ENCODE results near the gene ERRFI1. TPM values are rescaled to one million over a fixed set of nuclear protein-coding genes. Genes with fewer than 3 reads are reported as not detected.

The ERRFI1 gene, protein sequence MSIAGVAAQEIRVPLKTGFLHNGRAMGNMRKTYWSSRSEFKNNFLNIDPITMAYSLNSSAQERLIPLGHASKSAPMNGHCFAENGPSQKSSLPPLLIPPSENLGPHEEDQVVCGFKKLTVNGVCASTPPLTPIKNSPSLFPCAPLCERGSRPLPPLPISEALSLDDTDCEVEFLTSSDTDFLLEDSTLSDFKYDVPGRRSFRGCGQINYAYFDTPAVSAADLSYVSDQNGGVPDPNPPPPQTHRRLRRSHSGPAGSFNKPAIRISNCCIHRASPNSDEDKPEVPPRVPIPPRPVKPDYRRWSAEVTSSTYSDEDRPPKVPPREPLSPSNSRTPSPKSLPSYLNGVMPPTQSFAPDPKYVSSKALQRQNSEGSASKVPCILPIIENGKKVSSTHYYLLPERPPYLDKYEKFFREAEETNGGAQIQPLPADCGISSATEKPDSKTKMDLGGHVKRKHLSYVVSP
- 12.8 and 13.2 TPM in 2 replicates for total RNA-seq

DNA sequence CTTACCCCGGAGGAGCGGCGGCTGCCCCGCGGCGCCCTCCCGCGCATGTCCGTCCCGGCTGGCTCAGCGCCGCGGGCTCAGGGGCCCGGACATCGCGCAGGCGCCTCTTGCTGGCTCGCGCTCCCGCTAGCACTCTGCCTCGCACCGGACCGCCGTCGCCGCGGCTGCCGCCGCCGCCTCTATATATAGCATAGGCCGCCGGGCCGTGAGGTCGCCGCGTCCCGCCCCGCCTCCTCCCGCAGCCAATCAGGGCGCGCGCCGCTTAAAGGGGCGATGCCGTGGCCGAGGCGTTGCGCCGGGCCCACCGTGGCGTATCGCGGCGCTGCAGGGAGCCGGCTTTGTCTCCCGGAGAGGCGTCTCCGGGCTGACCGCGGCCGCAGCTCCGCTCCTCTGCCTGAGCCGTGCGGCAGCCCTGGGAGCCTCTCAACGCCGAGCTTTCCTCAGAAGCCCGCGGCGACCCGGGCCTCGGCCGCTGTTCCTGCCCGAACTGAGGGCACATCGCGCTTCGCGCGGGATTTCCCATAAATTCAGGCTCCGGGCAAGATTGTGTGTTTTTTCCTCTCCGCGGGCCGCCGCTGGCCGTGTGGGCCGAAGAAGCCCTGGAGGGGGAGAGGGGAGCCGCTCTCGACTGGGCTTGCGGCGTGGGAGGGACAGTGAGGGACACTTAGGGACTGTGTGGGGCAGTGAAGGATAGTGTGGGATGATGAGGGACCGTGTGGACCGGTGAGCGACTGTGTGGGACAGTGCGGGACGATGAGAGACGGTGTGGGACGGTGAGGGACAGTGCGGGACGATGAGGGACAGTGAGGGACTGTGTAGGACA, at the start of gene ERRFI1:
Gene ERRFI1, minus strand, starts transcription at position 157 of the 823 bp plus-strand sequence. CDS start 10,690 bp downstream, outside the sequence.

Other genes with a start within 250 kb of the ERRFI1 start
- 7.0 and 7.6 TPM in 2 replicates for gene PER3, start 242.0 kb downstream of the ERRFI1 start, total RNA-seq
- 0.95 TPM in 1 of 2 replicates, not detected in the other for gene UTS2, start 173.2 kb downstream of the ERRFI1 start, total RNA-seq
- under 0.01 TPM in 1 of 2 replicates, not detected in the other for gene TNFRSF9, start 85.5 kb downstream of the ERRFI1 start, total RNA-seq
- 336 and 363 TPM in 2 replicates for gene PARK7, start 64.6 kb downstream of the ERRFI1 start, total RNA-seq